Measurements from ENCODE around the gene KLF4.

Gene KLF4

DNA sequence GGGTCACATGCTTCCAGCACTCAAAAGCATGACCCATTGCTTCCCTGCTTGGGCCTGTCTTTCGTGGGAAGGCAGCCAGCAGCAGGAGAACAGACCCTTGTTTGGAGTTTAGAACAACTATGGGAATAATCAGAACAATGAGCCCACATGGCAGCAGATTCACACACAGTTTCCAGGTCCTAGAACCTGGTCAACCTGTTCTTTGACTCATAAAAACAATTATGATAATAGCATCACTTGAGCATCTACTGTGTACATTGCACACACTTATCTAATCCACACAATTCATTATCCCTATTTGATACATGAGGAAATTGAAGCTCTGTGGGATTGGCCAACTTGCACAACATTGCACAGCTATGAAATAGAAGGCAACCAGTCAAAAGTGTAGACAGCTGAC, 41.7 kb downstream of the KLF4 start:
- DNase-seq: no peak

DNA sequence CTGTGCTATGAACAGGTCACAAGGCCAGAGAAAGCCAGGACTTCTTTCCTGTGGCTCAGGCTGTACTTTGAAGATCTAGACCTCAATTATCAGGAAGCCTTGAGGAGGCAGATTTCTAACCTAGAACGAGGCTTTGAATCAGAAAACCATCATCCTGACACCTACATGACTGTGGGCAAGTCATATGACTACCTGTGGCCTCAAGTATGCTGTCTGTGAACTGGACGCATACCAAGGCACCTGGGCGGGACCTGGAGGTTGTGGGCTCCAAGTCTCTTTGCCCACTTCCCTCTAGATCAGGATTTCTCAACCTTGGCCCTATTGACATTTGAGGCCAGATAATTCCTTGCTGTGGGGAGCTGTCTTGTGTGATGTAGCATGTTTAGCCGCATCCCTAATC, 42.5 kb downstream of the KLF4 start:
- DNase-seq: no peak

DNA sequence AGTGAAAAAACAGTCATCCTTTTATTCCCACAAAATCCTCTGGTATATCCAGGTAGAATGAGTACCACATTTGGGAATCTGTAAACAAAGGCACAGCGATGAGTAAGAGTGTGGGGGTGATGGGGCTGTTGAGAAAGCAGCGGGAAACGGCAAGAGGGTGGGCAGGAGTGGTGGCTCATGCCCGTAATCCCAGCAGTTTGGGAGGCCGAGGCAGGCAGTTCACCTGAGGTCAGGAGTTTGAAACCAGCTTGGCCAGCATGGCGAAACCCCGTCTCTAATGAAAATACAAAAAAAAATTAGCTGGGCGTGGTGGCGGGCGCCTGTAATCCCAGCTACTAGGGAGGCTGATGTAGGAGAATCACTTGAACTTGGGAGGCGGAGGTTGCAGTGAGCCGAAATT, 43.1 kb downstream of the KLF4 start:
- no peak for DNase-seq

DNA sequence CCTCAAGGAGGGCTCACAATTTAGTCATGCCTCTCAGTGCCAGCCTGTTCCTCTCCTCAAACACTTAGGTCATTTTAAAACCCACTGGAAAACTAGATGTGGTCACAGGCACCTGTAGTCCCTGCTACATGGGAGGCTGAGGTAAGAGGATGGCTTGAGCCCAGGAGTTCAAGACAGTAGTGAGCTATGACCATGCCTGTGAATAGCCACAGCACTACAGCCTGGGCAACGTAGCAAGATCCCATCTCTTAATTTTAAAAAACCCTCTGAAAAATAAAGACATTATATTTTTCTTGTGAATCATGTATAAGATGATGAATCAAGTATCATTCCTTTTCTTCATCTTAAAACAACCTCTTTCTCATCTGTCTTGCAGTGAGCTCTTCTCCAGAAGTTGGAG, 45.8 kb downstream of the KLF4 start:
- no peak for DNase-seq

DNA sequence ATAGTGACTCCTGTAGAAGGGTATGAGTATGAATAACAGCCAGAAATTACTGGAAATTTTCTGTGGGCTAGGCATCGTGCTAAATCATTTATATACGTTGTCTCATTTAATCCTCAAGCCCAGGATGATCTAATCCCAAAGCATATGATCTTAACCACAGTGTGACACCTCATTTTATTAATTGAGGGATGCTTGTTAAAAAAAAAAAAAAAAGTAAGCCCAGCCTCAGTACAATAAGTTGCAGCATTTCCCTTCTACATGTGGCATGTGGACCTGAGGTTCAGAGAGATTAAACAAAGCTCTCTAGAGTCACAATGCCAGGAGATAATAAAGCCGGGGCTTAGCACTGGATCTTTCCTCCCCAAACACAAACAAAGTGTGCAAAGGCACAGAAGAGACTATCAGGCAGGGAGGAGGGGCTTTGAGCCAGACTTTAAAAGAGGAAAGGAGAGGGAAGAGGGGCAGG, 49.5 kb downstream of the KLF4 start:
- DNase-seq: no peak

DNA sequence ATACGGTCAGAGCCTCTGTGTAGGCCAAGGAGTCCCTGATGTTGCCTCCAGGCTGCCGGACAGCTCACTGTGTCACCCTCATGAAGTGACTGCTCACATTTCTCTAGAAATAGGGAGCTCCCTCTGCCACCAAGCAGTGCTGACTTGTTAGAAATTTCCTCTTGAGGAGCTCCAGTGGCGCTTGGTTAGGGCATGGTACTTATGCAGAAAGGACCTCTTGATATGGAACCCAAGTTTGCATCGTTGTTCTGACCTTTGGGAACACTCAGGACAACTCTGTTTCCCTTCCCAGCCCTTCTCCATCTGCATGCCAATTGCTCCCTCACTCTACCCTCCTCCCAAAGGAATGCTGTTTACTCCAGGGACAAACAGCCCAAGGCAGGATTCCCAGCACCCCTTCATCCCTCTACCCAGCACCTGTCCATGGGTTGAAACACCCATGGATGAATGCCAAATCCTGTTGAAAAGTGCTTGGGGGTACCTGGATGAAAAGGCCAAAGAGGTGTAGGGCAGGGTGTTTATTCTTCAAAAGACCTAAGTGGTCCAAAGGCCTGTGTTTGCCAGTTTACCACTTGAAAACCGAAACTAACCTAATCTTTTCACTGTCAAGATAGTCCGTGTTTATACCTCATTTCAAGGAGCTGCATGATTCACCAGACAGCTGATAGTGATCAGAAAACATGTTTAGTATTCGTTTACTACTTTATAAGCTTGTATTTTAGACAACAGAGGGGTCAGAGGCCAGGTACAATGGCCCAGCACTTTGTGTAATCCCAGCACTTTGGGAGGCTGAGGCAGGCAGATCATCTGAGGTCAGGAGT, 51.1 kb downstream of the KLF4 start:
- DNase-seq: no peak

DNA sequence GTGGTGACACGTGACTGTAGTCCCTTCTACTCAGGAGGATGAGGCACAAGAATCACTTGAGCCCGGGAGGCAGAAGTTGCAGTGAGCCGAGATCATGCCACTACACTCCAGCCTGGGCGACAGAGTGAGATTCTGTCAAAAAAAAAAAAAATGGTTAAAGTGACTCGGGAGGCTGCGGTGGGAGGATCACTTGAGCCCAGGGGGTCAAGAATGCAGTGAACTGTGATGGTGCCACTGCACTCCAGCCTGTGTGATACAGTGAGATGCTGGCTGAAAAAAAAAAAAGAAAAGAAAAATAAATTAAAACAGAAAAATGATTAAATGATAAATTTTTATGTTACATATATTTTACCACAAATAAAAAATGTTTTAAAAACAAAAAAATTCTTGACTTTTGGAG, 51.9 kb downstream of the KLF4 start:
- no peak for DNase-seq

DNA sequence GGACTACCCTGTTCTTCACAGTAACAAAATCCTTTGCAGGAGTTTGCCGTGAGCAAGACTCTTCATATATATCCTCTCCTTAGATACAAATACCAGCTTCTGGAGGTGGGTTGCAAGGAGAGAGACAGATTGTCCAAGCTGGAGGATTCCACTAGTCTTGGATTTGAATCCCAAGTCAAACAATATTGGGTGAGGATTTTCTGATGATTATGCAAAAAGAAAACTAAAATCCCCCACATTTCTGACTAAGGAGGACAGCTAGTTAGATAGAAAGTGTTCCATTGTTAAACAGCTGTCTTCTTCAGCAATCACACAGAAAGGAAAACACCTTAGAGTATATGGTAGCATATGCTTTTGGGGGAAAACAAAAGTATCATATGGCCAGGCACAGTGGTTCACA, 54.2 kb downstream of the KLF4 start:
- no peak for DNase-seq
